Nephron progenitor cell (in vitro differentiated cells): ENCODE data around the gene CSK.

Experiments used
- DNase-seq: peaks from one replicate; pipeline ENCODE4 v3.0.0; 2021
- H3K27ac Mint-ChIP-seq: 2 replicates; pipeline ENCODE4 v1.8.0; 2021; ENCODE audit warnings: mild to moderate bottlenecking, moderate library complexity, mixed read lengths
- H3K27me3 Mint-ChIP-seq: 2 replicates; pipeline ENCODE4 v1.8.0; 2021; ENCODE audit warnings: mild to moderate bottlenecking, low read depth, mixed read lengths; ENCODE audit not compliant: poor library complexity
- H3K36me3 Mint-ChIP-seq: 2 replicates; pipeline ENCODE4 v1.8.0; 2021; ENCODE audit warnings: low read depth, mixed read lengths
- H3K4me1 Mint-ChIP-seq: 2 replicates; pipeline ENCODE4 v1.8.0; 2021; ENCODE audit warnings: mixed read lengths
- H3K4me3 Mint-ChIP-seq: 2 replicates; pipeline ENCODE4 v1.8.0; 2021; ENCODE audit warnings: mild to moderate bottlenecking, moderate library complexity, mixed read lengths
- H3K9me3 Mint-ChIP-seq: 2 replicates; pipeline ENCODE4 v1.8.0; 2021; ENCODE audit warnings: mild to moderate bottlenecking, moderate library complexity, mixed read lengths
- TF ChIP-seq, protein P1 (sequence below): fragments of 200-600 bp; sonication (generic); IDR thresholded peaks from 2 replicates; pipeline ENCODE4 v1.5.0; 2021; ENCODE audit warnings: antibody characterized with exemption

CSK gene

DNA sequence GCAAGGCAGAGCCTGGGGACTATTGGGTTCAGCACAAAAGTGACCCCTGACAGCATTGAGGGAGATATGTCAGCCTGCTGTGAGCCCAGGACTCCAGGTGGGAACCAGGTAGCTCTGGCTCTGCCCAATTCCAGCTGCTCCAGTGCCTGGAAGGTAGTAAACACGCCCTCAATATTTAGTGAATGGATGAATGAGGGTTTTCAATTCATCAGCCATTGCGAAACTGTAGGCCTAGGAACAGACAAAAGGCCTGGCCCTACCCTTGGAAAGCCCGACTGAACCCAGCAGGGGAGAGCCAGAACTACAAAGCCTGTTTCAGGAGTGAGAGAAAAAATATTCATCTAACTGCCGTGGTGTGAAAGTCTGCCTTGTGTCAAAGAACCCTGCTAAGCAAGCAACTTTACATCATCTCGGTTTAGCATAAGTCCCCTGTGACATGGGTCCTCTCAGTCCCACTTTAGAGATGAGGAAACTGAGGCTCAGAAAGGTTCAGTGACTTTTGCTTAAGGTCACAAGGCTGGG is 8.1 kb upstream of the CSK start:
- no peaks in the 10 kb centered on the region for H3K36me3 Mint-ChIP-seq
- no peaks in the 10 kb centered on the region for H3K9me3 Mint-ChIP-seq
- no peak overlapping the region for H3K27ac Mint-ChIP-seq
- H3K27me3 Mint-ChIP-seq, result peaks cover 14% of the 10 kb centered on the region
- TF ChIP-seq, protein P1, sequence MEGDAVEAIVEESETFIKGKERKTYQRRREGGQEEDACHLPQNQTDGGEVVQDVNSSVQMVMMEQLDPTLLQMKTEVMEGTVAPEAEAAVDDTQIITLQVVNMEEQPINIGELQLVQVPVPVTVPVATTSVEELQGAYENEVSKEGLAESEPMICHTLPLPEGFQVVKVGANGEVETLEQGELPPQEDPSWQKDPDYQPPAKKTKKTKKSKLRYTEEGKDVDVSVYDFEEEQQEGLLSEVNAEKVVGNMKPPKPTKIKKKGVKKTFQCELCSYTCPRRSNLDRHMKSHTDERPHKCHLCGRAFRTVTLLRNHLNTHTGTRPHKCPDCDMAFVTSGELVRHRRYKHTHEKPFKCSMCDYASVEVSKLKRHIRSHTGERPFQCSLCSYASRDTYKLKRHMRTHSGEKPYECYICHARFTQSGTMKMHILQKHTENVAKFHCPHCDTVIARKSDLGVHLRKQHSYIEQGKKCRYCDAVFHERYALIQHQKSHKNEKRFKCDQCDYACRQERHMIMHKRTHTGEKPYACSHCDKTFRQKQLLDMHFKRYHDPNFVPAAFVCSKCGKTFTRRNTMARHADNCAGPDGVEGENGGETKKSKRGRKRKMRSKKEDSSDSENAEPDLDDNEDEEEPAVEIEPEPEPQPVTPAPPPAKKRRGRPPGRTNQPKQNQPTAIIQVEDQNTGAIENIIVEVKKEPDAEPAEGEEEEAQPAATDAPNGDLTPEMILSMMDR, result no peak
- peaks cover 58% of the 10 kb centered on the region for H3K4me1 Mint-ChIP-seq
- DNase-seq, result no peak
- no peak overlapping the region for H3K4me3 Mint-ChIP-seq

DNA sequence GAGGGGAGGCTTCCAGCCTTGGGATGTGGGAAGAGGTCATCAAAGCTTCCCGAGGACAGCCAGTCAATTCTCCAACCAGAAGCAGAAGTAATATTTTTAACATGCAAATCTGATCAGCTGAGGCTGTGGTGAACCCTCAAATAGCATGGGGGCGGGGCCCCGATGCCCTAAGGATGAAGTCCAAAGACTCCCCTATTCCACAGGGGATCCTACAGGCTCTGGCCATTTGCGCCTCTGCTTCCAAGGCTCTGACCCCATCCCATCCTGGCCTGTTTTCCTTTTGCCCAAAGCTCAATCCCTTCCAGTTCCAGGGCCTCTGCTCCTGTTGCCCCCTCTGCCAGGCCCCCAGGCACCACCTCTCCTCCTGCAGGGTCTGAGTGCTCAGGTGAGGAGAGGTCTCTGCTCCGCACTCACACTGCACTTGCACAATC is 6.7 kb upstream of the CSK start:
- TF ChIP-seq, protein P1, result no peak
- Mint-ChIP-seq H3K27me3 (peaks cover 11% of the 10 kb centered on the region), H3K9me3 (no peaks in the 10 kb centered on the region), H3K36me3 (no peaks in the 10 kb centered on the region), H3K4me3 (no peak overlapping the region), H3K27ac (no peak overlapping the region), H3K4me1 (peaks cover 67% of the 10 kb centered on the region)
- DNase-seq, result no peak

GRCh38 chr15:74775894-74776293 is 6.0 kb upstream of the CSK start:
- peaks cover 72% of the 10 kb centered on the region for H3K4me1 Mint-ChIP-seq
- DNase-seq, result no peak
- H3K27me3 Mint-ChIP-seq, result peaks cover 11% of the 10 kb centered on the region
- no peak overlapping the region for H3K4me3 Mint-ChIP-seq
- TF ChIP-seq, protein P1, result no peak
- H3K9me3 Mint-ChIP-seq, result no peaks in the 10 kb centered on the region
- H3K36me3 Mint-ChIP-seq, result no peaks in the 10 kb centered on the region
- H3K27ac Mint-ChIP-seq, result no peak overlapping the region

DNA sequence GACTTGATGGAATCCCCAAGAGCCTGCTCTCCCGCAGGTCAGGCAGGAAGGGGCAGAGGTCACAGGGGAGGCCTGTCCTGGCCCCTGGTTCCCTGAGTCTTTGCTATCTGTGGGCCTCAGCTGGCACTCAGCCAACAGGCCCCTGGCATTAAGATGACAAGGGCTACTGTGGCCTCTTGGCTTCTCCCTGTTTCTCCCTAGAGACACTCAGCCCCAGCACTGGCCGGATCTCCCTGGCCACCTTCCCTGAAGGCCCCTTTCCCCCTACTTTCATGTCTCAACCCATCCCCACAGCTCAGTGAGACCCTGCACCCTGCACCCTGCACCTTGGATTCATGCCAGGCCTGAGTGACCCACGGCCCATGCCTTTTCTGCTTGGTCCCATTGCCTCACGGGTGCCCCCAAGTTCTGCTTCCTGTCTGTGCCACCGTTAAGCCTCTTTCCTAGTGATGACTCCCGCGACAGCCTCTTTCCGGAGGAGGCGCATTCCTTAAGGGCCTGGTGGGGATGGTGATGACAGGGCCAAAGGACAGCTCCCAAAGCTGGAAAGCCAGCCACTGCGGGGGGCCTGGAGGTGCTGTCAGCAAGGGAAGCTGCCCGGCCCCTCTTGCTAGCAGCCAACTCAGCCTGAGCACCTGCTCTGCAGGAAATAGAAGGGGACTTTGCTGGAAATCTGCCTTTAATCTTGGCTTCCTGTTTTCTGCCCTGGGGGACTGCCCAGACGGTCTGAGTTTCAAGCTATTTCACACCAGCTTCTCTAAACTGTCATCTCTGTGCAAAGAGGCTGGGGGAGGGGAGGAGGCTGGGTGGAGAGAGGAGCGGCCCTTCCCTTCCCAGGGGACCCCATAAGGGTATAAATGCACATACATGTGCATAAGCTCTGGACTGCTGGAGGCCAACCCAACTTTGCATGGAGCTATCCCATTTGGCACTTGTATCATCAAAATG is 4.8 kb upstream of the CSK start:
- no peak for DNase-seq
- H3K27me3 Mint-ChIP-seq, result peaks cover 11% of the 10 kb centered on the region
- H3K9me3 Mint-ChIP-seq, result no peaks in the 10 kb centered on the region
- peaks cover 69% of the 10 kb centered on the region for H3K4me1 Mint-ChIP-seq
- no peak overlapping the region for H3K4me3 Mint-ChIP-seq
- H3K36me3 Mint-ChIP-seq, result no peaks in the 10 kb centered on the region
- TF ChIP-seq, protein P1, result no peak
- H3K27ac Mint-ChIP-seq, result peak overlapping the region; percentile 86

- TF ChIP-seq, protein P1, result no peak
- peak overlapping the region; percentile 93 for H3K27ac Mint-ChIP-seq
- peaks cover 11% of the 10 kb centered on the region for H3K27me3 Mint-ChIP-seq
- peak overlapping the region; percentile 24 for H3K4me3 Mint-ChIP-seq
- H3K36me3 Mint-ChIP-seq, result no peaks in the 10 kb centered on the region
- no peak for DNase-seq
- peaks cover 71% of the 10 kb centered on the region for H3K4me1 Mint-ChIP-seq
- no peaks in the 10 kb centered on the region for H3K9me3 Mint-ChIP-seq
These were observed 3.9 kb upstream of the CSK start for GRCh38 chr15:74777769-74778598.
